ENCODE measurements around the gene DLG5. TPM values are rescaled to one million over a fixed set of nuclear protein-coding genes. Genes with fewer than 3 reads are reported as not detected.
"Not testable (repeated sequence)": the region's sequence is repeated elsewhere in the genome, so short reads cannot be mapped to it uniquely, and the experiment has no call there.

DLG5 gene
- total RNA-seq, 2 donors from 2014 or later, result 22.6 to 35.6 TPM

DNA sequence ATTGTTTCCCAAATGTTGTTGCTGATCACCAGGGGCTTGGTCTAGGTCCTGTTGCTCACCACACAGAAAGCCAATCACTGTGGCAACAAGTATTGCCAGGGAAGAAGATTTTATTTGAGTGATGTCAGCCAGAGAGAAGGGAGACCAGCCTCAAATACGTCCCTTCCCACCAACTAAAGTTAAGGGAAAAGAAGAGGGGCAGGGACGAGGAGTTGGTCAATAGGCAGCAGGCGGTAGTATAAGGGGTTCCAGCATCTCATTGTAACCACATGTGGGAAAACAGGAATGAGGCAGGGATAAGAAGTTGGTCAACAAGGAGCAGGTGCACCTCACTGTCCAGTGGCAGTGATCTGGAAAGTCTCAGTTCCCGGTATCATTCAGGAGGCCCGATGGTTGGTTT is 150.1 kb downstream of the DLG5 start:
- no peaks in the 10 kb centered on the region for H3K36me3 ChIP-seq (replicated peaks in 1 of 2; ENCODE audit: insufficient read depth in 1 of 2, low read depth in 2 of 2)
- ATAC-seq (no peak), DNase-seq (no peak)
- H3K4me1 ChIP-seq, result no peaks in the 10 kb centered on the region
- H3K27me3 ChIP-seq, result no peaks in the 10 kb centered on the region
- intact Hi-C loops (cut with DNase I), result no loop called here
- H3K4me3 ChIP-seq, result no peak overlapping the region
- H3K27ac ChIP-seq, result no peak overlapping the region
- TF ChIP-seq POLR2A (IDR thresholded peaks at IDR 0.05), result no peak
- TF ChIP-seq CTCF (IDR thresholded peaks at IDR 0.05), result no peak
- WGBS, 2 donors, result 76 to 85% methylated on average over 5 of the region's 5 CpGs
- H3K9me3 ChIP-seq, result peaks cover 0 to 9% (median 0%) of the 10 kb centered on the region in 3 donors

DNA sequence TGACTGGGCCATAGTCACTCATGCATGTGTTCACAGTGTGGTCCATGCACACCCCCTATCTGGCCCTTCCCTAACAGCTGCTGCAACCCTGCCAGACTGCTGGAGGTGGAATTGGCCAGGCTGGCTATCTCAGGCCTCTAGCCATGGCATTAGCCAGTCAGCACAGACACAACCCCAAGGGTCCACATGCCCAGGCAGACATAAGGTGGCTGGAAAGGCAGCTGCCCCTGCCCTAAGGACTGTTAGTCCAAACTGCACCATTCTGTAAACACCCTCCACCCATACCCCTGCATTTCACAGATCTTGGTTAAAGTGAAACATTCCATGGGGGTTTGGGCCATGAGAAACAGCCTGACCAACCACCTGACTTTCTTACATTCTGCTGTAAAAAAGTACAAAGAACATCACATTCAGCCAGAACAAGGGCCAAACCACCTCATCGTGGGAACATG is 151.6 kb downstream of the DLG5 start:
- 20 to 37% methylated on average over 1 of the region's 1 CpG for WGBS, 2 donors
- peaks cover 0 to 9% (median 0%) of the 10 kb centered on the region in 3 donors for H3K9me3 ChIP-seq
- TF ChIP-seq CTCF (IDR thresholded peaks at IDR 0.05) (no peak), POLR2A (IDR thresholded peaks at IDR 0.05) (no peak)
- H3K27me3 ChIP-seq, result no peaks in the 10 kb centered on the region
- H3K36me3 ChIP-seq (replicated peaks in 1 of 2; ENCODE audit: insufficient read depth in 1 of 2, low read depth in 2 of 2), result no peaks in the 10 kb centered on the region
- DNase-seq (no peak), ATAC-seq (no peak)
- H3K4me3 ChIP-seq, result no peak overlapping the region
- intact Hi-C loops (cut with DNase I), result no loop called here
- no peak overlapping the region for H3K27ac ChIP-seq
- no peaks in the 10 kb centered on the region for H3K4me1 ChIP-seq

- H3K27me3 ChIP-seq, result no peaks in the 10 kb centered on the region
- no peak overlapping the region for H3K4me3 ChIP-seq
- no peak overlapping the region for H3K27ac ChIP-seq
- H3K4me1 ChIP-seq, result no peaks in the 10 kb centered on the region
- WGBS, 2 donors, result 89 to 90% methylated on average over 12 of the region's 12 CpGs
- intact Hi-C loops (cut with DNase I), result no loop called here
- ATAC-seq (no peak), DNase-seq (no peak)
- TF ChIP-seq CTCF (IDR thresholded peaks at IDR 0.05) (no peak), POLR2A (IDR thresholded peaks at IDR 0.05) (no peak)
- H3K36me3 ChIP-seq (replicated peaks in 1 of 2; ENCODE audit: insufficient read depth in 1 of 2, low read depth in 2 of 2), result no peaks in the 10 kb centered on the region
- peaks cover 0 to 9% (median 0%) of the 10 kb centered on the region in 3 donors for H3K9me3 ChIP-seq
Observed at GRCh38 chr10:77773631-77774426, 152.7 kb downstream of the DLG5 start.

DNA sequence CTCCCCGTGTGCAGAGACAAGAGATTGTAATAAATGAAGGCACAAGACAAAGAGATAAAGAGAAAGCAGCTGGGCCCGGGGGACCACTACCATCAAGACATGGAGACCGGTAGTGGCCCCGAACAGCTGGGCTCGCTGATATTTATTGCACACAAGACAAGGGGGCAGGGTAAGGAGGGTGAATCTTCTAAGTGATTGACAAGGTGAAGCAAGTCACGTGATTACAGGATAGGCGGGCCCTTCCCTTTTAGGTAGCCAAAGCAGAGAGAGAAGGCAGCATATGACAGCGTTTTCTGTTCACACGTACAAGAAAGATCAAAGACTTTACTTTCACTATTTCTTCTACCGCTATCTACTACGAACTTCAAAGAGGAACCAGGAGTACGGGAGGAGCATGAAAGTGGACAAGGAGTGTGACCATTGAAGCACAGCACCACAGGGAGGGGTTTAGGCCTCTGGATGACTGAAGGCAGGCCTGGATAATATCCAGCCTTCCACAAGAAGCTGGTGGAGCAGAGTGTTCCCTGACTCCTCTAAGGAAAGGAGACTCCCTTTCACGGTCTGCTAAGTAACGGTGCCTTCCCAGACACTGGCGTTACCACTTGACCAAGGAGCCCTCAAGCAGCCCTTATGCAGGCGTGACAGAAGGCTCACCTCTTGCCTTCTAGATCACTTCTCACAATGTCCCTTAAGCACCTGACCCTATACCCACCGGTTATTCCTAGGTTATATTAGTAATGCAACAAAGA is 153.5 kb downstream of the DLG5 start:
- H3K9me3 ChIP-seq; H3K4me1 ChIP-seq; H3K36me3 ChIP-seq (replicated peaks in 1 of 2; ENCODE audit: insufficient read depth in 1 of 2, low read depth in 2 of 2); H3K27ac ChIP-seq; intact Hi-C loops (cut with DNase I); H3K27me3 ChIP-seq; DNase-seq; ATAC-seq; H3K4me3 ChIP-seq: not testable (repeated sequence)
- WGBS, 2 donors, result 87 to 89% methylated on average over 17 of the region's 17 CpGs

GRCh38 chr10:77771851-77772250 is 154.7 kb downstream of the DLG5 start:
- no peak for ATAC-seq
- 79 to 94% methylated on average over 7 of the region's 7 CpGs for WGBS, 2 donors
- Histone ChIP-seq H3K9me3 (peaks cover 0 to 6% (median 0%) of the 10 kb centered on the region in 3 donors), H3K27me3 (no peaks in the 10 kb centered on the region), H3K36me3 (replicated peaks in 1 of 2; ENCODE audit: insufficient read depth in 1 of 2, low read depth in 2 of 2) (no peaks in the 10 kb centered on the region), H3K4me1 (no peaks in the 10 kb centered on the region), H3K4me3 (no peak overlapping the region), H3K27ac (no peak overlapping the region)
- TF ChIP-seq CTCF (IDR thresholded peaks at IDR 0.05), result no peak
- TF ChIP-seq POLR2A (IDR thresholded peaks at IDR 0.05), result no peak
- DNase-seq, result no peak
- intact Hi-C loops (cut with DNase I), result no loop called here
